Hepatocyte (in vitro differentiated cells): ENCODE results near the gene SYNE4.

ENCODE experiments used
- EZH2 ChIP-seq: fragments of 200-600 bp; sonication (generic); IDR thresholded peaks from 2 replicates; pipeline ENCODE4 v1.6.1; 2016; ENCODE audit warnings: antibody characterized with exemption, mild to moderate bottlenecking, borderline replicate concordance
- EZH2phosphoT487 ChIP-seq: fragments of 200-600 bp; sonication (generic); IDR thresholded peaks from one replicate; pipeline ENCODE4 v1.6.1; 2018; ENCODE audit warnings: antibody characterized with exemption, mild to moderate bottlenecking, low read depth, moderate library complexity; ENCODE audit not compliant: unreplicated experiment, severe bottlenecking
- TF ChIP-seq, protein P1 (sequence below): fragments of 200-600 bp; sonication (generic); IDR thresholded peaks from 2 replicates; pipeline ENCODE4 v1.5.1; 2016; ENCODE audit warnings: antibody characterized with exemption, mild to moderate bottlenecking; ENCODE audit not compliant: poor library complexity

DNA sequence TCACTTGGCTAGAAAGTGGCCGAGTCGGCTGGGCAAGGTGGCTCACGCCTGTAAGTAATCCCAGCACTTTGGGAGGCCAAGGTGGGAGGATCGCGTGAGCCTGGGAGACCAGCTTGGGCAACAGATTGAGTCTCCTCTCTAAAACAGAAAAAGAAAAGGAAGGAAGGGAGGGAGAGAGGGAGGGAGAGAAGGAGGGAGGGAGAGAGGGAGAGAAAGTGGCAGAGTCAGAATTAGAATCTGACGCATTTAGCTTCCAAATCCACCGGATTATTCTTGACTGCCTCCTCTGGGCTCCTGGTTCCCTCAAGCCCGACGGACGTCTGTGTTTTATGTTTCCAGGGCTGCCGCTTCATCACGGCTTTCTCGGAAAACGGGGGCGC is 50.0 kb downstream of the SYNE4 start:
- TF ChIP-seq EZH2, result no peak
- TF ChIP-seq, protein P1, sequence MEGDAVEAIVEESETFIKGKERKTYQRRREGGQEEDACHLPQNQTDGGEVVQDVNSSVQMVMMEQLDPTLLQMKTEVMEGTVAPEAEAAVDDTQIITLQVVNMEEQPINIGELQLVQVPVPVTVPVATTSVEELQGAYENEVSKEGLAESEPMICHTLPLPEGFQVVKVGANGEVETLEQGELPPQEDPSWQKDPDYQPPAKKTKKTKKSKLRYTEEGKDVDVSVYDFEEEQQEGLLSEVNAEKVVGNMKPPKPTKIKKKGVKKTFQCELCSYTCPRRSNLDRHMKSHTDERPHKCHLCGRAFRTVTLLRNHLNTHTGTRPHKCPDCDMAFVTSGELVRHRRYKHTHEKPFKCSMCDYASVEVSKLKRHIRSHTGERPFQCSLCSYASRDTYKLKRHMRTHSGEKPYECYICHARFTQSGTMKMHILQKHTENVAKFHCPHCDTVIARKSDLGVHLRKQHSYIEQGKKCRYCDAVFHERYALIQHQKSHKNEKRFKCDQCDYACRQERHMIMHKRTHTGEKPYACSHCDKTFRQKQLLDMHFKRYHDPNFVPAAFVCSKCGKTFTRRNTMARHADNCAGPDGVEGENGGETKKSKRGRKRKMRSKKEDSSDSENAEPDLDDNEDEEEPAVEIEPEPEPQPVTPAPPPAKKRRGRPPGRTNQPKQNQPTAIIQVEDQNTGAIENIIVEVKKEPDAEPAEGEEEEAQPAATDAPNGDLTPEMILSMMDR, result no peak
- TF ChIP-seq EZH2phosphoT487, result no peak
